GM19463 (cell line): ENCODE data around the gene FANCC.
"Not testable (repeated sequence)": the region's sequence is repeated elsewhere in the genome, so short reads cannot be mapped to it uniquely, and the experiment has no call there.

ENCODE experiments used
- ATAC-seq: cut with Tn5 transposase; IDR thresholded peaks from one replicate; pipeline ENCODE4 v1.9.1; 2021; ENCODE audit warnings: mild to moderate bottlenecking, moderate library complexity; ENCODE audit not compliant: unreplicated experiment

FANCC gene

DNA sequence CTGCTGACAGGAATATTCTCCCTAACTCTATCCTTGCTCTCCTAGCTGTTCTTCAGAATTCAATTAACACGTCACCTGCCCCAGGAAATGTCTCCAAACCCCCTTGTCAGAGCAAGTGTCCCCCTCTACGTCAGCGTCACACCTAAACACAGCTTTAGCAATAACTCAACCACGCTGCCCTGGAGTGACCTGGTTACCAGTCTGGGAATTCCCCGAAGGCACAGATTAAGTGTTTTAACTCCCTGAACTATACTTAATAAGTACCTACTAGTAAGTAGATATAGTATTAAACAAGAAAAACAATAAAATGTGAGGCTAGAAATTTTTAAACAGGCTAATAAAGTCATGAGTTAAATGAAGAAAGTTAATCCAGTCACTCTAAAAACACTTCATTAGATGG is 78.4 kb downstream of the FANCC start:
- no peak for ATAC-seq

DNA sequence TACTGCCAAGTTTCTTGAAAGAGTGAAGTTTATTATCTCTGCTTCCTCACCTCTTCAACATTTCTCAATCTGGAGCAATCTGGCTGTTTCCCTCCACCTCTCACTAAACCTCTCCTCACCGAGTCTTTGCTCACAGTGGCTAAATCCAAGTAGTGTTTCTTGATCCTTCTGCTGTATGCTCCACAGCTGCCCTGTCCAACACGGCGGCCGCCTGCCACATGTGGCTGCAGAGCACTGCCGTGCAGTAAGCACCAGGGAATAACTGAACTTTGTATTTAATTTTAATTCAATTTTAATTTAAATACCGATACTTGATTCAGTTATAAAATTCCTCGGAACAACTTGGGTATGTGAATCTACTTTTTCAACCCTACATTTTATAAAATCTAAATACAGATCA is 80.2 kb downstream of the FANCC start:
- ATAC-seq = no peak

DNA sequence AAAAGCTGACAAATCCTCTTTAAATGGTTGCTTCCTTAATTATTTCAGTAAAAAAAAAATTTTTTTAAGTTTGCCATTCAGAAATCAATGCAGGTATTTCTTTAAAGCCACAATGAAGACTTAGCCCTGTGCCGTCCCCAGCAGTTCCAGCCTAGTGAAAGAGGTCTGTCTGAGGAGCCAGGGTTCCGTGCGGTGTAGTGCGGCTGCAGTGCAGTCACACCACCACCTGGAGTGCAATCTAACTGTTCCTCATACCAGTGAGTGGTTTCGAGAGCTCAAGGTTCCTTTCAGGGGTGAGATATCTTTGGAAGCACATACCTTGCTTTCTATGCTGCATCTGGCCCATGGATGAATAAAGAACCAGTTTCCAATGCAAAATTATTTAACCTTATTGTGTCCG is 87.5 kb downstream of the FANCC start:
- ATAC-seq = no peak

DNA sequence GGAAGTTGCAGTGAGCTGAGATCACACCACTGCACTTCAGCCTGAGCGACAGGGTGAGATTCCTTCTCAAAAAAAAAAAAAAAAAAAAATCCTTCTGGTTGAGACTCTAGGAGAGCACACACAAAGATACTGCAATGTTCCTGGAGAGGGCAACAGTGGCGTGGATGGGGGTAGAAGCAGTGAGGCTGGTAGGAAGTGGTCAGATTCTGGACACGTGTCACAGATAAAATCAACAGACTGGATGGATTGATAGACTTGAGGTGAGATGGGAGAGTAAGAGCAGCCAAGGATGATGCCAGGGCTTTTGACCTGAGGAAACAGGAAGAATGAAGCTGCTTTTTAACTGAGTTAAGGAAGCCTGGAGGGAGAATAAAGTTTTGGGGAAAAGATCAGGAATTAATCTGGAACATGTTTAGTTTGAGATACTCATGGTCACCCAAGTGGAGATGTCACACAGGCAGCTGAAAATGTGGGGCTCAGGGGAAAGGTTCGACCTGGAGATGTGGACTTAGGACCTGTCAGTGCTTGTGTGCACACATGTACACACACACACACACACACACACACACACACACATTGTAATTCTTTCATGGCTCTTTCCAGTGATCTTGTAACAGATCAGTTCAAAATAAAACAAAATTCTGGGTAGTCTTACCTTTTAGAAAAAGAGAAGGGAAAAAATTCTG is 88.1 kb downstream of the FANCC start:
- ATAC-seq = no peak

DNA sequence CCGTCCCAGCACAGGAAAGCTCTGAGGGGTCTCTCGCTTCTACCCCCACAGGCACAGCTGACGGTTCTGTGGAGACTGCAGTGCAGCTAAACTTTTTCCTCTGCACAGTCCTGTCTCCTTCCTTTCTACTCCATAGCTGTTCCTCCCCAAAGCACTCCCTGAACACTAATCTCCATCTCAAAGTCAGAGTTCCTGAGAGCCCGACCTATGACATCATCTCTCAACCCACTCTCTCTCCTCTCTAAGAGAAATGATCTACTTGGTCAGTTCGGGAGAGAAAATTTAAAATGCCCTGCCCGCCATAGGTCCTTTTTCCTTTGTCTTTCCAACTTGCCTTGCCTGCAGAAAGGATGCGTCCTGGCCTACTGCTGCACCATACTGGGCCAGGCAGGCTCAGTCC is 90.6 kb downstream of the FANCC start:
- no peak for ATAC-seq

DNA sequence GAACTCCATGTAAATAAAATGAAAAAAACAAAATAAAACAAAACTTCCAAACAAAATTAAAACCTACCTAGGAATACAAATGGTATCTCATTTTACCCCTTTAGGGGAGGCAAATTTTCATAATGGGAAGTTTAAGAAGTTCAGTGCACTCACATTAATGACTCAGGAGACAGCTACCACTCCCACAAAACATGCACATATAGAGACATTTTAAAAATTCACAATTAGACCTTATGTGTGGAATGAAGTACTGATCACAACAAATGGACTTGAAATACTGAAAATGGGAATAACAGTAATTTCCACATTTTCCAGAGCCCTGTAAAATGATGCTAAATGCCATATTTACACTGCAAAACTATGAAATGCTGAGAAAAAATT is 91.8 kb downstream of the FANCC start:
- no peak for ATAC-seq

DNA sequence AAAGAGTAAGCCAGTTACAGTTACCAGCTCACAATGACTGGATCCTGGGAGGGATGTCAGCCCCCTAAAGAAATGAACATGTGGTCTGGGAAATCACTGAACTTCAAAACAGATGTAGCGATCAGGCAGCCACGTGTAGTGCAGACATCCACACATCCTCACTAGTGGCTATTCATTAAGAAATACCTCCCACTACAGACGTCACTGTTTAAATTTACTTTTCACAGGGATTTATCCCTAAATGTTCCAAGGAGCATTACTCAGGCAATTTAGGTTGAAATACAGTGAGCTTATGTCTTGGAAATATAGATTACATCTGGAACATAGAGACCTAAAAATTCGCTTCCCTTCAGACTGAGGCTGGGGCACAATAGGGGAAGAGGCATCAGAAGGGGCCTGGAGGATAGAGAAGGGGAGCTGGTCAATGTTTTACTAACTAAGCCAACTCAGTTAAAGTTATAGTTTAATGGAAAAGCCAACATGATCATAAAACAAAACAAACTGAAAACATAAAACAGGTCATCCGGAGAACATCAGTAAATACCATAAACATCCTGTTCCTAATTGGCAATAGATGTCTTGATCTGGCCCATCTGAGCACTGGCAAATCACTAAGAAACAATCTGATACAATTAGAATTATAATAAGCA is 92.3 kb downstream of the FANCC start:
- no peak for ATAC-seq

DNA sequence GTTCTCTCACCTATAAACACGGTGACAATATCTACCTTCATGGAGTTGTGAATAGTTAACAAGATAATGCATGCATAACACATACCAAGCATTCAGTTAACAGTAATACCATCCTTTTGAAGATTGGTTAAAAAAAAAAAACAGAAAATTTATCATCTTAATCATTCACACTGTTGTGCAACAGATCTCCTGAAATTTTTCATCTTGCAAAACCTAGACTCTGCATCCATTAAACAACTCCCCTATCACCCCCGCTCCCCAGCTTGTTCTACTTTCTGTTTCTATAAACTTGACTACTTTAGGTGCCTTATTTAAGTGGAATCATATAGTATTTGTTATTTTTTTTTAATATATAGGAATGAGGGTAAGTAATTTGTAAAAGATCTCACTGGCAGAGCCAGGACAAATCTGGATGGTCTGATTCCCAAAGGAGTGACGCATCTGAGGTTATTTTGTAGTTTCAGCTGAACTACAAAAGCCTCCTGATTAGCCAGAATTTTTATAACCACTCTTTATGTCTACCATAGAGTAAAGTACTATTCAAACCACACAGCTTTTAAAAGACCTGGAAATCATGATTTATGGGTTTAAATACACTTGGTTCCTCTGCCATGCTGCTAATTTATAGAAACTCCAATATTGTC is 93.0 kb downstream of the FANCC start:
- ATAC-seq = no peak

DNA sequence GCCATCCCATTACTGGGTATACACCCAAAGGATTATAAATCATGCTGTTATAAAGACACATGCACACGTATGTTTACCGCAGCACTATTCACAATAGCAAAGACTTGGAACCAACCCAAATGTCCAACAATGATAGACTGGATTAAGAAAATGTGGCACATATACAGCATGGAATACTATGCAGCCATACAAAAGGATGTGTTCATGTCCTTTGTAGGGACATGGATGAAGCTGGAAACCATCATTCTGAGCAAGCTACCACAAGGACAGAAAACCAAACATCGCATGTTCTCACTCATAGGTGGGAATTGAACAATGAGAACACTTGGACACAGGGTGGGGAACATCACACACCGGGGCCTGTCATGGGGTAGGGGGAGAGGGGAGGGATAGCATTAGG is 97.2 kb downstream of the FANCC start:
- not testable (repeated sequence) for ATAC-seq

DNA sequence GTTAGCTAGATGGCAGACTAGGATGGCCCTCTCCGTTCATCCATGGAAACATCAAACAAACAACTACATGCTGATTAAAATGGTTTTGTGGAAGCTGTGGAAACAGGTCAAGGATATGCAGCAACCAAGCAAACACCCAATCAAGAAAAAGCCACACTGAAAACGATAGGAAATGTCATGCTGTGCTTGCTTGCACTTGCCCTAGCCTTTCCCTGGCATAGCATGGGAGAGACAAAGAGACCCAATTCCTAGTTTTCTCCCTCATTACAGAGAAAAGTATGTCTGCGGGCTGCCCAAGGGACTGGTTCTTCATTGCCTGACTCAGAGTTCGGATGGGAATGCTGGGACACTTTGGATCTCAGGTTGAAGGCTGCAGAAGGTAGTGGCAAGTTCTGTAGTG is 98.7 kb downstream of the FANCC start:
- ATAC-seq = no peak

DNA sequence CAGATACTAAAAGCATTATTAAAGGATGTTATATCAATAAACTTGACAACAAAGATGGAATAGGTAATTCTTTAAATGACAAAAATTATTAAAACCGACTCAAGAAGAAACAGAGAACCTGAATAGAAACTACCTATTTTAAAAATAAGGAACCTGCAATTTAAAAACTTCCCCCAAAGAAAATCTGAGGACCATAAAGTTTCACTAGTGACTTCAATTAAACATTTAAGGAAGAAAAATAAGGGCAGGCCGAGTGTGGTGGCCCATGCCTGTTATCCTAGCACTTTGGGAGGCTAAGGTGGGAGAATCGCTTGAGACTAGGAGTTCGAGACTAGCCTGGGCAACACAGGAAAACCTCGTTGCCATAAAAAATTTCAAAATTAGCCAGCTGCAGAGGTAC is 99.6 kb downstream of the FANCC start:
- no peak for ATAC-seq

DNA sequence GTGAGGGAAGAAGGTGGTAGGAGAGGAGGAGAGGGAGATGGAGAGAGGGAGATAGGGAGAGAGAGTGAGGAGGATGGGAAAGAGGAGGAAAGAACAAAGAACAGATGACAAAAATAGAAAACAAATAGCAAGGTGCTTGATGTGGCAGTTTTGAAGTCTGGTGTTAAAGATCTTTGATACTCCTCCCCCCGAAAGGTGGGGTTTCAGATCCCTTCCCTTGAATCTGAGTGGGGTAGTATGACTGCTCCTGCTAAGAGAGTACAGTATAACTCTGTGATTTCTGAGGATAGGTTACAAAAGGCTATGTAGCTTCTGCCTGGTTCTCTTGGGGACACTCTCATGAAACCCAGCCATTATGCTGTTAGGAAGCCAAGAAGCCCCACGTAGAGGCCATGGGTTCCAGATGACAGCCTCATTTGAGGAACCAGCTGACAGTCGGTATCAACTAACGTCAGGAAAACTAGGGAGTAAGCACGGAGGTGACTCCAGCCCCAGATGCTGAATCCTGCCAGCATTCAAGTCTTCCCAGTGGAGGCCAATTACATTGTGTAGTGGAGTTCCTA is 102.1 kb downstream of the FANCC start:
- ATAC-seq = no peak

DNA sequence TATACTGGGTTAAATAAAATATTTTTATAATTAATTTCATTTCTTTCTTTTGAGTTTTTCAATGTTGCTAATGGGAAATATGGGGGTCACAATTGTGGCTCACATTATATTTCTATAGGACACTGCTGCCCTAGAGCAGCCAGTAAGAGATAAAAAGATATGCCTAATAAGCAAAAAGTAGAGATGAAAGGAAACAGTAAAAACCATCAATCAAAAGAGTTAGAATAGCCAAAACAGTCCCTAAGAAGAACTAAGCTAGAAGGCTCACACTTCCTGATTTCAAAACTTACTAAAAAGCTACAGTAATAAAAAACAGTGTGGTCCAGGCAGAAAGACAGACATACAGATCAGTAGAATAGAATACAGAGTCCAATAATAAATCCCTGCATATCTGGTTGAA is 104.4 kb downstream of the FANCC start:
- no peak for ATAC-seq

DNA sequence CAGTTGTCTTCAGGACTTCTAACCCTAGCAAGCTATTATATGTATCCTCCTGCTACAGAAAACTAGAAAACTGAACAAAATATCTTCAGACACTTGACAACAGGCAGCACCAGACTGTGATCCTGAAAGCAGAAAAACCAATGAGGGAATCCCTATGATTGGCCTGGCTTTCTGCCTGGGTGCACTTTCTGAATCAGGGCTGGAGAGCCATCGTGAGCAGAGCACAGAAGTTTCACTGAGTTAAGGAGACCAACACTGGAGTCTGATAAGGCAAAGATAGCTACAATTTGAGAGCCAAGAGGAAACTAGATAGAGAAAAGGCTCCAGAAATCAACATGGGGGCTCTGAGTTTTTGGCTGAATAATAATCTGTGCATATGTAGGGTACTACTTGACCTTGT is 106.5 kb downstream of the FANCC start:
- no peak for ATAC-seq

DNA sequence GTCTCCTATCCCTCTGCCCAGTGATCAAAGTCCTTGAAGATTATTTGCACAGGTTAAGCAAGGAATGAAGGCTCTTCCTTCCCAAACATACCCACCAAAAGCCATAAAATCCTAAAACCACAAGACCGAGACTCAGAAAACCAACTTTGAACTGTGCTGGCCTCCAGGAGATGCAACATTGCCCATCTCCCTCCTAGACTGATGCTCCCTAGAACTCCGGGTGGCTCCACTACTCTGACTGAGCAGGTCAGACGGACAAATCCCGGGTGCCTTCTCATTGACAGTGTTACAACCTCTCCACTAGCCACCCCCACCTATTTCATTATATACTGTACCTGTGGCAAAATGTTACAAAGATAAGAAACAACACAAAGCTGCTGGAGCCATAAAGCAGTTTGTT is 110.1 kb downstream of the FANCC start:
- ATAC-seq = no peak

DNA sequence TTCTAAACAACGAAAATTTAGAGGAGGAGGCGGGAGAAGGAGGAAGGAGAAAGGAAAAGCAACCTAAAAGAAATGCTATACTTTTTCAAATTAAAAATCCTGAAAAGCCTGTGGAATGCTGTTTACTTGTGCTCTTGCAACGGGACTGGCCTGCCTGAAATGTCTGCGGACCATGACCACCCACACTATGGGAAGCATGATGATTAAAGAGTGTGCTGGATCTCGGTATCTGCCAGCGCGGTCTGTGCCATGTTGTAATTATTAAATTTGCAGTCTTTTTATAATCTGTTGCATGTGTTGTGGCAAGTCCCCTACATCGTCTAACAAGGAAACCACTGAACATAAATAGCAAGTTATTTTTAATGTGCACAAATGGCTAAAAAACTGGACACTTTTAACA is 111.4 kb downstream of the FANCC start:
- no peak for ATAC-seq

DNA sequence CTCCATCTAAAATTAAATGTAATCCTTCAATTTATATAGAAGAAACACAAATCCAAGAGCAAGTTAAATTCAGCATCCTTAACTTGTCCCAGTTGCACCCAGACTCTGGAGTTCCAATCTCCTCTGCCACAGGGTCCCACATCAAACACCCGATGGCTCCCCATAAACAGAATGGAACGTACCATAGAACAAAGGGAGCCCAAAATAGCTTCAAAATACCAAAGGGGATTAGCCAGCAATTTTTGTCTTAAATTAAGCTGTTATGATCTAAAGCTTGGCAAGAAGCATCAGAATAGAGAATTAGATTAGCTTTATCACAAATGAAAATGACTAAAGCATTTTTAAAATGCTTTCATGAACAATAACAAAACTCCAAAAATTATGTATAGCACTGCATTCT is 112.8 kb downstream of the FANCC start:
- ATAC-seq = no peak

DNA sequence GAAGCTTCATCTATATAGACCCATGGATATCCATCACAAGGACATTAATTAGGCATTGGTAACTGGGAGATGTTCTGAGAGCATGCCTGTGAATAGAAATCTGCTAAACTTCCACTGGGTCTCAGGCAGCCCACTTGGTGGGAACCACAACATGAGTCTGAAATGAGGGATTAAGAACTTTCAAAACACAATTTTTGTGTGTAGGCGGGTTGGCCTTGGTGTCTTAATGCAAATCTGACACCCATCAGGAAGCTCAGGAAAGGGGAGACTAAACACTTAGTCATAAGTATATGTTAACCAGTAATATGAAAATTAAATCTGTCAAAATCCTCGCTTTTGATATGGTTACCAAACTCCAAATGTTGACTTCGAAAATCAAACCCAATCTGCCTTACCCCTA is 113.2 kb downstream of the FANCC start:
- no peak for ATAC-seq

DNA sequence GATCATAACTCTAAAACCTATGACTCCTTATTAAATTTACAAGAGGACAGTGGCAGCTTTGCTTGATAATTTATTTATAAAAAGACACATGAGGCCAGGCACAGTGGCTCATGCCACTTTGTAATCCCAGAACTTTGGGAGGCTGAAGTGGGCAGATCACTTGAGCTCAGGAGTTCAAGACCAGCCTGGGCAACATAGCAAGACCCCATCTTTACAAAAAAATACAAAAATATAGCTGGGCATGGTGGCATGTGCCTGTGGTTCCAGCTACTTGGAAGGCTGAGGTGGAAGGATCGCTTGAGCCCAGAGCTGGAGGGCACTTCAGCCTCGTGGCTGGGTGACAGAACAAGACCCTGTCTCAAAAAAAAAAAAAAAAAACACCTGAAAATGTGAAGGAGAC is 114.5 kb downstream of the FANCC start:
- not testable (repeated sequence) for ATAC-seq

DNA sequence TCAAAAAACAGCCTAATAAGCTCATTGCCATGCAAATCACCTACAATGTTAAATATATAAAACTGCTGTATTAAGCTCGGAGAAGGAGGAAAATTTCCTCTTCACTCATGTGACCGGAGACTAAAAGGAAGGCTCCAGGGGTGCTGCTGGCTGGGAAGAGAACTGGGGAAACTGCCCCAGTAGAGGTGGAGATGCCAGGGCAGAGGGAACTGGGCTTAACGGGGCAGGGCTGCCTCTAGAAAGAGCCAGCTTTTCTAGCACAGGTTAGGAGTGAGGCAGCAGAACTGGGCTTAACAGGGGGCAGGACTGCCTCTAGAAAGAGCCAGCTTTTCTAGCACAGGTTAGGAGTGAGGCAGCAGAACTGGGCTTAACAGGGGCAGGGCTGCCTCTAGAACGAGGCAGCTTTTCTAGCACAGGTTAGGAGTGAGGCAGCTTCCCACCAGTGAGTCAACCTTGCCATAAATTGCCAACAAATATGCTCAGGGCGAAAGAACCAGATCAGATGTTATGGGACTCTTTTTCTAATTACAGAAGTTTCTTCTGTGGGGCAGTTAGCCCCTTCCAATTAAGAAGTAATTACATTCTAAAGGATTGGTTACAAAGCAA is 115.3 kb downstream of the FANCC start:
- ATAC-seq = no peak

DNA sequence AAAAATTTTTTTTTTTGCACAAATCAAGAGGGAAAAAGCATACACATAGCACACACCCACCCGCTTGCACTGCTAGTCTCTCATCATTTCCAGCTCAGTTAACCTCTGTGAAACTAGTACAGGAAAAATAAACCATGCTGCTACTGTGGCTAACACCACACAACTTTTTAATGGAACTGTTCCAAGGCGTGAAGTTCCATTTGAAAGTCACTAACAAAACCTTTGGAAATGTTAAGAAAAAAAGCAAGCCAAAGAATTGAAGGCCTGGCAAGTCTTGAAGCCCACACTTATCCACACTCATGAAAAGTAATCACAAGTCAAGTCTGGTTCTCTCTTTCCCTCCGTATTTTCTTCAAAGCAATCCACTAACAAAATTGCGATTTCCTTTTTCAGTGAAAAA is 116.3 kb downstream of the FANCC start:
- no peak for ATAC-seq
